ENCODE measurements around the gene LRFN3.
"Not testable (repeated sequence)": the region's sequence is repeated elsewhere in the genome, so short reads cannot be mapped to it uniquely, and the experiment has no call there.

Gene LRFN3, protein sequence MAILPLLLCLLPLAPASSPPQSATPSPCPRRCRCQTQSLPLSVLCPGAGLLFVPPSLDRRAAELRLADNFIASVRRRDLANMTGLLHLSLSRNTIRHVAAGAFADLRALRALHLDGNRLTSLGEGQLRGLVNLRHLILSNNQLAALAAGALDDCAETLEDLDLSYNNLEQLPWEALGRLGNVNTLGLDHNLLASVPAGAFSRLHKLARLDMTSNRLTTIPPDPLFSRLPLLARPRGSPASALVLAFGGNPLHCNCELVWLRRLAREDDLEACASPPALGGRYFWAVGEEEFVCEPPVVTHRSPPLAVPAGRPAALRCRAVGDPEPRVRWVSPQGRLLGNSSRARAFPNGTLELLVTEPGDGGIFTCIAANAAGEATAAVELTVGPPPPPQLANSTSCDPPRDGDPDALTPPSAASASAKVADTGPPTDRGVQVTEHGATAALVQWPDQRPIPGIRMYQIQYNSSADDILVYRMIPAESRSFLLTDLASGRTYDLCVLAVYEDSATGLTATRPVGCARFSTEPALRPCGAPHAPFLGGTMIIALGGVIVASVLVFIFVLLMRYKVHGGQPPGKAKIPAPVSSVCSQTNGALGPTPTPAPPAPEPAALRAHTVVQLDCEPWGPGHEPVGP

DNA sequence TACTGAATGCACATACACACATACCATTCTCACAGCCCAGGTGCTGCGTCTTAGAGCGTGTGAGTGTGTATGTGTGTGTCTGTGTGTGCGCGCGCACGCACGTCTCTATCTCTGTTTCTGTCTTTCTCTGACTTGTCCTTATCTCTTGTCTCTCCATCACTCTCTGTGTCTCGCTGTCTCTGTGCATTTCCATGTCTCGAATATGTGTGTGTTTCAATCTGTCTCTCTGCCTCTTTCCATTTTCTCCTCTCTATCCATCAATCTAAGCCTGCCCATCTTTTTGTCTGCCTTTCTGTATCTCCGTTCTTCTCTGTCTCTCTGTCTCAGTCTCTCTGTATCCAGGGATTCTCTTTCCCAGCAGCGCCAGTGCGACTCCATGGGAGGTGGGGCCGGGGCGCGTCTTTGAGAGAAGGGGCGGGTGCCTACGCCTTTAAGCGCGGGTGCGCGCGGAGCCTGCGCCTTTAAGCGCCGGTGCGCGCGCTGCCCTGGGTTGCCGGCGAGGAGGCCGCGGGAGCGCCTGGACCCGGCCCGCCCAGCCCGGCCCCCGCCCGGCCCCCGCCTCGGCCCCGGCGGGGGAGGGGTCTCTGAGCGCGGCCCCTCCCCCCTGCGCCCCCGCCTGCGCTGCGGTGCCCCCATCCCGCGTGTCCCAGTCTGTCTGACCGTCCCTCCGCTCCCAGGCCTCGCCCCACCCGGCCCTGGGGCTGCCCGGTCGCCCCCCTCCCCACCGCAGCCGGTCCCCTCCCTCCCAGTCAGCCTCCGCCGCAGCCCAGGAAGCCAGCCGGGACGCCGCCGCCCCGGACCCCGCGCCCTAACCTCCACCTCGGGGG lies at the start of gene LRFN3:
Gene LRFN3, plus strand, starts transcription at position 464 of the 827 bp plus-strand sequence. CDS start 3,052 bp downstream, outside the sequence.
- no peak for FAIRE-seq
- DNase-seq (ENCODE audit: low spot score) = no peak

DNA sequence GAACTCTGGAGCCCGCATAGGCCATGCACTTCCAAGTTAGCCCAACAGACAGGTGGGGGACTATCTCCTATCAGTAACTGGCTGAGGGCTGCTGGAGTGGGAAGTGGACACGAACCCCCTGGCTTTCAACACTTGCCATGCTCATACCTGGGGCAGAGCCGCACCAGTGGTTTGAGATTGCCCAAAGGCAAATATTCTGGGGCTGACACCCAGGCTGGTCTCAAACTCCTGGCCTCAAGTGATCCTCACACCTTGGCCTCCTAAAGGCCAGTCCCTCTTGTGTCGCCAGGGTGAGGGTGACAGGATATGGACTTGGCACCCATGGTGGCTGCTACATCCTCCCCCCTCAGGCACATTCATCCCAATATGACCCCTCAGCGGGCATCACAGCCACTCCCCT lies 49.0 kb upstream of the LRFN3 start:
- DNase-seq (ENCODE audit: low spot score) (no peak), FAIRE-seq (no peak)

DNA sequence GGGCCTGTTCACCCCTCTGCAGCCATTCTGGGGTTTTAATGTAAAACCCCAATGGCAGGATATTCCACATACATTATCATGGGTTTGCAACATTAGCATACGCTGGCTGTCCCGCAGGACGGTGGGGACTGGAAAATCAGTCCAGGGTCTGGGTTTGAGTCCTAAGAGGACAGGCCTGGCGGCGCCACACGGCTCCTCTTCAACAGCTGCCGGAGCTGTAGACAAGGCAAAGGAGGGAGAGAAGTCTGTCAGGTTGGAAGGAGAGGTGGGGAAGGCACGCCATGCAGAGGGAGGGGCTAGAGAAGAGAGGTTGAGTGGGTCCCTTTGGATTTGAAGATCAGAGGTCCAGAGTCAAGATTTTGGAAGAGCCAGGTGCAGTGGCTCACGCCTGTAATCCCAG lies 47.8 kb upstream of the LRFN3 start:
- DNase-seq (ENCODE audit: low spot score) = no peak

DNA sequence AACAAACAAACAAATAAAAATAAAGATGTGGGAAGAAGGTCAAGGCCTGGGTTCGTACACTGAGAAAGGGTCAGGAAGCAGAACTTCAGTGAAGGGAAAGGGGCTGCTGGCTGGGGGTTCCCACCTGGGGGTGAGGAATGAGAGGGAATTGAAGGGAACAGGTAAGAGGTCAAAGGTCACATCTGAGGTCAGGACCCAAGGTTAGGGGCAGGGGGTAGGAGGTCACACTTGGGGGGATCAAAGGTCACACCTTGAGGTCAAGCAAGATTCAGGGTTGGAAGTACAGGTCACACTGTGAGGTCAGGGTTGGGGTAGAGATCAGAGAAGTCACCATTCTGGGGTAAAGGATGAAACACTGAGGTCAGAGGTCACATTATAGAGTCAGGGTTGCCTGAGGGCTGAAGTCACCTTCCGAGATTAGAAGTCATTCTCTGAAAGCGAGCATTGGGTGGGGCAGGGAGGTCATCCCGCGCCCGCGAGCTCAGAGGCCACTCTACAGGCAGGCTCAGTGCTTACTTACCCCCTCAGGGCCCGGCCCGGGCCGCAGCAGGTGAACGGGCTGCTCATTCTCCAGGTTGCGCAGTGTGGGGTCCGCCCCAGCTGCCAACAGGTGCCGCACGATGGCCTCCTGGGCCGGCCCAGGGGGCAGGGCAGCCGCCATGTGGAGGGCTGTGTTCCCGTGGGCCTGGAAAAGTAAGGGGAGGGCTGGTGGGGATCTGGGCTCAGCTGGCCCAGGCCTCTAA lies 46.6 kb upstream of the LRFN3 start:
- no peak for FAIRE-seq
- DNase-seq (ENCODE audit: low spot score) = no peak

More for the DNA sequence above, 47.8 kb upstream of the LRFN3 start:
- no peak for FAIRE-seq

DNA sequence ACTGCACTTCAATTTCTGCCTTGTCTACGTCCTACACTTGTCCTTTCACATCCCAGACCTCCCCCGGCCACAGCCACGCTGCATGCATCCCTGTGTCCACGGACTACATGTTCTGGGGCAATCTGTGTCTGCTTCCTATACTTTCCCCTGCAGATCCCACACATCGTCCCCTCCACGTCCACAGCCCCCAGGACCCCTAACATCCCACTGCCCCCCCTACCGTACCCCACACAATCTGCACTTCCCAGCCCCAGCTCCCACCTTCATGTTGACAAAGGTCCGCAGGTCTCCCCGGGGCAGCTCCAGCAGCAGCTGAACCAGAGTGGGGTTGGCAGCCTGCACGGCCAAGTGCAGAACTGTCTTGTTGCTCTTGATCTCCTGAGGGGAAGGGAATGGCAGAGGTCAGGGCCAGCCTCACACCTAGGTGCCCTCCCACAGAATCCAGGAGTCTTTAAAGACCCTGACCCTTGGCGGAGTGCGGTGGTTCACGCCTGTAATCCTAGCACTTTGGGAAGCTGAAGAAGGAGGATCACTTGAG lies 46.0 kb upstream of the LRFN3 start:
- DNase-seq (ENCODE audit: low spot score) (no peak), FAIRE-seq (no peak)

DNA sequence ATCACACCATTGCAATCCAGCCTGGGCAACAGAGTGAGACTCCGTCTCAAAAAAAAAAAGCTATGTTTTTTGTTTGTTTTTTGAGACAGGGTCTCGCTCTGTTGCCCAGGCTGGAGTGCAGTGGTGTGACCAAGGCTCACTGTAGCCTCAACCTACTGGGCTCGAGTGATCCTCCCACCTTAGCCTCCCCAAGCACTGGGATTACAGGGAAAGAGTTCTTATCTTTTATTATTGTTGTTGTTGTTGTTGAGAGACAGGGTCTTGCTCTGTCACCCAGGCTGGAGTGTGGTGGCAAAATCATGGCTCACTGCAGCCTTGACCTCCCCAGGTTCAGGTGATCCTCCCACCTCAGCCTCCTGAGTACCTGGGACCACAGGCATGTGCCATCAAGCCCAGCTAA lies 44.4 kb upstream of the LRFN3 start:
- DNase-seq (ENCODE audit: low spot score); FAIRE-seq: not testable (repeated sequence)

DNA sequence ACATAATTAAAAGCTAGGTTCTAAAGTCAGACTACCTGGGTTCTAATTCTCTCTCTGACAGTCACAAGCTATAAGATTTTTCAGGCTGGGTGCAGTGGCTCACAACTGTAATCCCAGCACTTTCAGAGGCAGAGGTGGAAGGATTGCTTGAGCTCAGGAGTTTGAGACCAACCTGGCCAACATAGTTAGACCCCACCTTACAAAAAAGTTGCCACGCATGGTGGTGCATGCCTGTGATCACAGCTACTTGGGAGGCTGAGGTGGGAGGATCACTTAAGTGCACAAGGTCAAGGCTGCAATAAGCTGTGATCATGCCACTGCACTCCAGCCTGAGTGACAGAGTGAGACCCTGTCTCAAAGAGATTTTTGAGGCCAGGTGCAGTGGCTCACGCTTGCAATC lies 41.8 kb upstream of the LRFN3 start:
- FAIRE-seq (no peak), DNase-seq (ENCODE audit: low spot score) (no peak)

DNA sequence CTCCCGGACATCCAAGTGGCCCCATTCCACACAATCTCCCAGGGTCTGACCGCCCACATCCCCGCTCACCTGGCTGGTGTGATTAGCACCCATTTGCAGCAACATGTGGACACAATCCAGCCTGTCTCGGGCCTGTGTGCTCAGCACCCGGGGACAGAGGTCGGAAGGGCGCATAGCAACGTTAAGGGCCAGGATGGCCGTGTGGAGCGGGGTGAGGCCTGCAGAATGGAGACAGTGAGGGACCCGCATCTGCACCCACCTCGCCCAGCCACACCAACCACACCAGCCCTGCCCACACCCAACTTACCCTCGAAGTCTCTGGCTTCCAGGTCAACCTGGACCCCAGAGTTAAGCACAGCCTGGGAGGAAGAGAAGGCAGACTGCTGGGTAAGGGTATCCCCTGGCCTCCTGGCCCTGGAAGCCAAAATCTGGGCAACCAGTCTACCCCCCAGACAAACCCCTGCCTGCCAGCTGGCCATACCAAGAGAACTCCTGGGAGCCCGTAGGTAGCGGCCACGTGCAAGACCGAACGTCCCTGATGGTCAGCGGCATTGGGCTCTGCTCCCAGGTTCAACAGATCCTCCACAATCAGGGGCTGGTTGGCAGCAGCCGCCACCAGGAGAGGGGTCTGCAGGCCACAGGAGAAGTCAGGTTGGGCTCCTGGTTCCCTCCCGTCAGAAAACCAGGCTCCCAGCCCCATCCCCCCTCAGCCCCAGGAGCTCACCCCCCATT lies 40.1 kb upstream of the LRFN3 start:
- FAIRE-seq = no peak
- no peak for DNase-seq (ENCODE audit: low spot score)

DNA sequence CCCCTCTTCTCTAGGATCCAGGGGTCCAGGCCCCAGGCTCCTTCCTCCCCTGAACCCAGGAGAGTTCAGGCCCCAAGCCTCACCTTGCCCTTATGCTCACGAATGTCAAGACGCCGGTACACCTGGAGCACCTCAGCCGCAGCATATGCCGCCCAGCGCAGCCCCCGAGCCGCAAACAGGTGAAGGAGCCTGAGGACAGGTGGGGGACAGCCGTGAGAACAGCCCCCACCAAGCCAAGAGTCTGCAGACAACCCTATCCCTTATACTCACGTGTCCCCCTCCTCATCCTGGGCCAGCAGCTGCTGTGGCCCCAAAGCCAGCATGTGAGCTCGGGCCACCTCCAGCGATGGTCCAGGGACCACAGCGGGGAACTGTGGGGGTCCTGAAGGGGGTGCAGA lies 39.5 kb upstream of the LRFN3 start:
- DNase-seq (ENCODE audit: low spot score) = no peak
- FAIRE-seq = no peak

DNA sequence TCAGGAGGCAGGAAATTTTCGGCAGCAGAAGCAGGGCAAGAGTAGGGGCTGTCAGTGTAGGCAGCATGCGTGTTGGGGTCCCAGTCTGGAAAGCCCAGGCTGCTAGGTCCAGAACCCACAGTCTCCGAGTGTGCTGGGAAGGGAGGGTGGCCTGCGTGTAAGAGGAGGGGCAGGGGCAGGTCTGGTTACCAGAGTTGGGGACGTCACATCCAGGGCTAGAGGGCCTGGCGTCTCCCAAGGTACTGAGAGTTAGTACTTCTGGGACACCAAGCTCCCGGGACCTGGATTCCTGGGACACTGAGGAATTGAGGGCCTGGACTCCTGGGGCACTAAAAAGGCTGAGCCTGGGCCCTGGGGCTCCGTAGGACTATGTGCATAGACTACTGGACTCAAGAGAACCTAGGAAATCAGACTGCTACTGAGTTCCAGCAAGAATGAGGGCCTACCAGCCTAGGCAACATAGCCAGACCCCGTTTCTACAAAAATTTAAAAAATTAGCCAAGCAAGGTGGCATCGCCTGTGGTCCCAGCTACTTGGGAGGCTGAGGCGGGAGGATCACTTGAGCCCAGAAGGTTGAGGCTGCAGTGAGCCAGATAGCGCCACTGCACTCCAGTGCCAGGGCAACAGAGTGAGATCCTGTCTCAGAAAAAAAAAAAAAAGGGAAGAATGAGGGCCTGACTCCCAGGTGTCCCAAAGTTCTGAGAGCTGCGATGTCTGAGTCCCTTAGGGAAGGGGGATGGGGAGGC lies 38.3 kb upstream of the LRFN3 start:
- DNase-seq (ENCODE audit: low spot score) = no peak
- FAIRE-seq = no peak

DNA sequence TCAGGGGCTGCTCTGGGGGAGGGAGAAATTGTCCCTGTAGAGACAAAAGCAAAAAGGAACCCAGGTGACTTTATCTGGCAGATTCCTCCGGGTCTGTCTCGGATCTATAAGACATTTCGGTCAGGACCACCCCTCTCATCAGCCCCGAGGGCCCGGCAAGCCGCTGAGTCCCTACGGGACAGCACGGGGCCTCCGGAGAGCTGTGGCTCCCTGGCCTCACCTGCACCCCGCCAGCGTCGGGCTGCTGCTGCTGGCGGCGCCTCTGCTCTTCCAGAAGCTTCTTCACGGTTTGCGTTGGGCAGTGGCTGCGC lies 37.7 kb upstream of the LRFN3 start:
- DNase-seq (ENCODE audit: low spot score) = no peak
- no peak for FAIRE-seq

DNA sequence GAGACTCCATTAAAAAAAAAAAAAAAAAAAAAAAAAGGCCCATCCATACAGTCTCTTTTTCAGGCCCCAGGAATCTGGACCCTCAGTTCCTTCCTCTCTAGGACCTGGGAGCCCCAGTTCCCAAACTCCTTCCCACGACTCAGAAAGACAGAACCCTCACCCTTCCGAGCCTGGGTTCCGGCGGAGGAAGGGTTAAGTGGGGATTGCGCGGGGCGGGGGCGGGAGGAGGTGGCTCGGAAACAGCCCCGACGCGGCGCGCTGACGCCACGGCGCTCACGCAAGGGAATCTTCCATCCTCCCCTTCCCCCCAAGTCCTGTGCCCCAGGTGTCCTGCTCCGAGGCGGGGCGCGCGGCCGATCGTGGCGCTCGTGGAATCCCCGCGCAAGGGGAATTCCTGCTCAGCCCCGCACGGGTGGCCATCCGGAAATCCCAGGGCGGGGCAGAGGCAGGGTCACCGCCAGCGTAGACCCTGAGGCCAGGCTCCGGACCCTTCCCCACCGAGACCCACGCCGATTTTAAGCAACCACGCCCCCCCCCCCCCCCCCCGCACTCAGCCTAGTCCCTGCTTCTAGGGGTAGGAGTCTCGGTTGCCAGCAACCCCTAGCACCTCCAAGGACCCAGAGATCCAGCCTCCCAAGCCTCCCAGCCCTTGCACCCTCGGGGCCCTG lies 36.5 kb upstream of the LRFN3 start:
- DNase-seq (ENCODE audit: low spot score) (peak; percentile 57), FAIRE-seq (peak; percentile 53)

DNA sequence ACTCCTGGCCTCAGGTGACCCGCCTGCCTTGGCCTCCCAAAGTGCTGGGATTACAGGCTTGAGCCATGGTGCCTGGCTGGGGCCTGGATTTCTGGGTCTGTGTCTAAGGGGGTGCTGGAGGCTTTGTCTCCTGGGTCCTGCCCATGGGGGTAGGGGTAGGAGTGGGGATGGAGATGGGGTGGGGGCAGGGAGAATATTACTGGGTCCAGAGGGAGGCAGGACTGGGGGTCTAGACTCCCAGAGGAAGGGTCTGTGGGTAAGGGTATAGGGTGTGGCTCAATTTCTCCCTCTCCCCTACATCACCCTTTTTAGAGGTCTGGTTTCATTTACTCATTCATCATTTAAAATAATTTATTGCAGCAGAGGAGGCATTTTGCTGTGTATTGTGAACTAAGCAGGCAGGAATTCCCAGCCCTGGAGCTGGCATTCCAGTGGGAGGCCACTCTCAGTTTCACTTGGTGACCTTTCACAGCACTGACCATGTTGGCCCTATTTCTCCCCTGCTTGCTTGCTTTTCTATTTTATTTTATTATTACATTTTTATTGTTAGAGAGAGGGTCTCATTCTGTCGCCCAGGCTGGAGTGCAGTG lies 35.0 kb upstream of the LRFN3 start:
- peak; percentile 48 for DNase-seq (ENCODE audit: low spot score)
- FAIRE-seq = no peak

DNA sequence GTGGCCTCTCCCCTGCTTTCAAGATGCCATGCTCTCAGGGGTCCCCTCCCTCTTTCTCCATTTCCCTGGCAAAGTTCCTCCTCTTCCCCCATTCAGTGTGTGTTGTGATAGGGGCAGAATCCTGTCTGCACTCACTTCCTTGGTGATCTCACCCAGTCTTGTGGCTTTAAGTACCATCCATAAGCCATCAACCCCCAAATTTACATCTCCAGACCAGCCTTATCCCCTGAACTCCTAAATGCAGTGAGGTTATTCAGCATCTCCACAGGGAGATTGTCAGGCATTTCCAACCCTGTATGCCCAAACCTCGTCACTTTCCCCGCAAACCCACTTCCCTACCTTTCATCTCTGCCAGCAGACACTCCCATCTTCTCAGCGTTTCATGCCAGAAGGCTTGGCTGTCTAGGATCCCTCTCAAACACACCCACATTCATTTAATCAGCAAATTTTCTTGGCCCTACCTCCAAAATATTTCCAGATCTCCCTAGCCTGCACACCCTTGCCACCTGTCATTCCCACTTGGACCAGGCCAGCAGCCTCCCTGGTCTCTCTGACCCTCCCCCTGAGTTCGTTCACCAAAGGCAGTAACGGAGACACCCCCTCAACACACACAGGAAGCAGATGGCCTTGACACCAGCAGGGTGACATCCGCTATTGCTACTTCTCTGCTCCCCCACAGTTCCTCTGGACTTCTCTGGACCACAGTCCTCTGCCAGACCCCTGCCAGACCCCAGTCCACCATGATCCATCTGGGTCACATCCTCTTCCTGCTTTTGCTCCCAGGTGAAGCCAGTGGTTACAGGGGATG lies 34.1 kb upstream of the LRFN3 start, which contains the start of gene HCST:
Gene HCST, plus strand, starts transcription at position 676 of the 808 bp plus-strand sequence. Its CDS starts 65 bp downstream, at position 741.
- FAIRE-seq (no peak), DNase-seq (ENCODE audit: low spot score) (peak; percentile 15)

DNA sequence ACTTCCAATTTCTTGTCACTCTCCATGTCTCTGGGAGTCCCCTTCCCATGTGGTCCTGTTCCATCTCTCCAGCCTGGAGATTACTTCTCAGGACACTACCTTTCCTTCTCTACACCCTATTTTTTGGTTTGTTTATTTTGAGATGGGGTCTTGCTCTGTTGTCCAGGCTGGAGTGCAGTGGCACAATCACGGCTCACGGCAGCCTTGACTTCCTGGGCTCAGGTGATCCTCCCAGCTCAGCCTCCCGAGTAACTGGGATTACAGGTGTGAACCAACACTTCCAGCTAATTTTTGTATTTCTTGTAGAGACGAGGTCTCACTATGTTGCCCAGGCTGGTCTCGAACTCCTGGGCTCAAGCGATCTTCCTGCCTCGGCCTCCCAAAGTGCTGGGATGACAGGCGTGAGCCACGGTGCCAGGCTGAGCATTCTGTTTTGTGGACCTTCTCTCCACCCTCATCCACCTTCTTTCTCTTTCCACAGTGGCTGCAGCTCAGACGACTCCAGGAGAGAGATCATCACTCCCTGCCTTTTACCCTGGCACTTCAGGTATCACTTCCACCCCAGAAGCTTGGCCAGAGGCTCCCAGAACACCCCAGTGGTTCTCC lies 33.2 kb upstream of the LRFN3 start:
- no peak for DNase-seq (ENCODE audit: low spot score)
- FAIRE-seq = no peak

DNA sequence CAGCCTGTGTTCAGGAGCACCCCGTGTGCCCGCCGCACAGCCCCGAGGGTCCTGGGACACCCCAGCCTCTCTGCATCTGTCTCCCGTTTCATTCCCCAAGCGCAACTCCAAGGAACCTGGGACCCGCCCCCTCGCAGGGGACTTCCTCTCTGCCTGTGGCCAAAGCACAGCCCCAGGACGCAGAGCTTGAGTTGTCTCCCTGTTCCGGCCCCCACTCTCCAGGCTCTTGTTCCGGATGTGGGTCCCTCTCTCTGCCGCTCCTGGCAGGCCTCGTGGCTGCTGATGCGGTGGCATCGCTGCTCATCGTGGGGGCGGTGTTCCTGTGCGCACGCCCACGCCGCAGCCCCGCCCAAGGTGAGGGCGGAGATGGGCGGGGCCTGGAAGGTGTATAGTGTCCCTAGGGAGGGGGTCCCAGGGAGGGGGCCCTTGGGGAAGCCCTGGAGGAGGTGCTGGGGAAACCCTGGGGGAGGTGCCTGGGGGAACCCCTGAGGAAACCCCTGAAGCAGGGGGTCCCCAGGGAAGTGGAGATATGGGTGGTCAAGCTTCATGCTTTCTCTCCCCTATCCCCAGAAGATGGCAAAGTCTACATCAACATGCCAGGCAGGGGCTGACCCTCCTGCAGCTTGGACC lies 32.5 kb upstream of the LRFN3 start:
- DNase-seq (ENCODE audit: low spot score) (peak; percentile 69), FAIRE-seq (no peak)

Measured in RCC 7860 (cell line).